ENCODE measurements around the gene ADAP1.

- no peak for TF ChIP-seq CTCF (IDR thresholded peaks at IDR 0.05; ENCODE audit: low read length)
- no peak for TF ChIP-seq EZH2 (IDR thresholded peaks at IDR 0.05; ENCODE audit: borderline replicate concordance, low read length)
These were observed 14.6 kb downstream of the ADAP1 start for GRCh38 chr7:939843-940242.
